Kidney (tissue), 14 donors: ENCODE measurements around the gene VPS52. TPM values are rescaled to one million over a fixed set of nuclear protein-coding genes. Genes with fewer than 3 reads are reported as not detected.
"Not testable (repeated sequence)": the region's sequence is repeated elsewhere in the genome, so short reads cannot be mapped to it uniquely, and the experiment has no call there.

Experiments
- DNase-seq, 5 donors: peaks; one replicate each; pipeline ENCODE4 v3.0.0-alpha.2; 2013 to 2020
- FAIRE-seq: peaks from 2 replicates; lab custom pipeline; 2012; peaks lifted over from hg19 to GRCh38; lab: Jason Lieb, UNC
- H3K27ac ChIP-seq, 2 donors: one replicate each; pipeline ENCODE4 v1.7.0; 2013; ENCODE audit warnings: low read depth in 2 of 2, low read length in 2 of 2, inconsistent platforms in 1 of 2
- H3K27me3 ChIP-seq: one replicate; pipeline ENCODE4 v1.7.1; 2013; ENCODE audit warnings: low read length, inconsistent platforms; ENCODE audit not compliant: control insufficient read depth, insufficient read depth
- H3K36me3 ChIP-seq, 3 donors: one replicate each; pipeline versions ENCODE4 v1.7.0 to v1.7.1; 2013; ENCODE audit warnings: low read length in 3 of 3, control low read depth in 1 of 3, inconsistent platforms in 1 of 3; ENCODE audit not compliant: insufficient read depth in 3 of 3, control insufficient read depth in 2 of 3
- H3K4me1 ChIP-seq, 3 donors: one replicate each; pipeline versions ENCODE4 v1.7.0 to v1.7.1; 2013; ENCODE audit warnings: low read length in 3 of 3, inconsistent platforms in 1 of 3, low read depth in 1 of 3; ENCODE audit not compliant: control insufficient read depth in 2 of 3, insufficient read depth in 2 of 3
- H3K4me3 ChIP-seq, 3 donors: one replicate each; pipeline versions ENCODE4 v1.7.0 to v1.8.1; 2013; ENCODE audit warnings: low read length in 3 of 3, control low read depth in 1 of 3, inconsistent platforms in 1 of 3
- H3K9ac ChIP-seq, 3 donors: one replicate each; pipeline versions ENCODE4 v1.7.0 to v1.7.1; 2013; ENCODE audit warnings: low read length in 3 of 3, control low read depth in 1 of 3, inconsistent platforms in 1 of 3
- H3K9me3 ChIP-seq, 3 donors: one replicate each; pipeline versions ENCODE4 v1.7.0 to v1.7.1; 2013; ENCODE audit warnings: low read length in 3 of 3, control low read depth in 1 of 3, inconsistent platforms in 1 of 3; ENCODE audit not compliant: control insufficient read depth in 2 of 3, insufficient read depth in 1 of 3
- intact Hi-C: fragments of 100-400 bp; cut with DNase I; formaldehyde crosslinking; loops from one replicate; pipeline ENCODE4 v1.11.1; 2022
- polyA plus RNA-seq: library from polyadenylated mRNA; stranded (reverse); fragments of 350-450 nt; fragmentation: Illumina TruSeq; extraction: RNeasy Lipid Tissue Mini Kit (QIAGEN cat#74804); gene quantifications from one replicate; pipeline ENCODE4 v1.2.3, GENCODE V29; 2014; ENCODE audit warnings: low read depth, low replicate concordance; ENCODE audit not compliant: insufficient read depth
- total RNA-seq: library from RNA; stranded (reverse); fragmentation: NEBNext Ultra II Directional; extraction: Animal tissue kit (Norgen Biotek cat#: 25700); gene quantifications from one replicate; pipeline ENCODE4 v1.2.1, GENCODE V29; 2021
- TF ChIP-seq, protein P1 (sequence below): IDR thresholded peaks from 3 replicates; pipeline ENCODE4 v1.5.1; 2012; ENCODE audit warnings: mild to moderate bottlenecking, moderate library complexity, borderline replicate concordance; ENCODE audit not compliant: insufficient read depth; ENCODE audit errors: extremely low read depth
- donor health status: control.
- donor health status: control.
- donor health status: control.
- donor health status: control.
- donor health status: control.
- donor health status: DM: yes; HTN: yes; CAD: no.
- donor health status: Normal renal cell carcinoma (clear cell type).

VPS52 gene
- total and polyA plus RNA-seq, 2 donors from 2014 or later: 35.8 to 64.4 TPM

DNA sequence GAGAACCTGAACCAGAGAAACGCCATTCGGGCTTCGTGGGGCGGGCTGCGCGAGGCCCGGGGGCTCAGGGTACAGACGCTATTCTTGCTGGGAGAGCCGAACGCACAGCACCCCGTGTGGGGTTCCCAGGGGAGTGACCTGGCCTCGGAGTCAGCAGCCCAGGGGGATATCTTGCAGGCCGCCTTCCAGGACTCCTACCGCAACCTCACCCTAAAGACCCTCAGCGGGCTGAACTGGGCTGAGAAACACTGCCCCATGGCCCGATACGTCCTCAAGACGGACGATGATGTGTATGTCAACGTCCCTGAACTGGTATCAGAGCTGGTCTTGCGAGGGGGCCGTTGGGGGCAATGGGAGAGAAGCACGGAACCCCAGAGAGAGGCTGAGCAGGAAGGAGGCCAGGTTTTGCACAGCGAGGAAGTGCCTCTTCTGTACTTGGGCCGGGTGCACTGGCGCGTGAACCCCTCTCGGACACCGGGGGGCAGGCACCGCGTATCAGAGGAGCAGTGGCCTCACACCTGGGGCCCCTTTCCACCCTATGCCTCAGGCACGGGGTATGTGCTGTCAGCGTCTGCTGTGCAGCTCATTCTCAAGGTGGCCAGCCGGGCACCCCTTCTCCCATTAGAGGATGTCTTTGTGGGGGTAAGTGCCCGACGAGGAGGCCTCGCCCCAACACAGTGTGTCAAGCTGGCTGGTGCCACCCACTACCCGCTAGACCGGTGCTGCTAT is 6.2 kb upstream of the VPS52 start:
- Histone ChIP-seq H3K27me3 (no peaks in the 10 kb centered on the region), H3K4me3 (peak overlapping the region in 2 of 3 donors; percentile 20 to 65), H3K9me3 (no peaks in the 10 kb centered on the region), H3K36me3 (peaks cover 9 to 28% (median 20%) of the 10 kb centered on the region in 3 donors), H3K27ac (peak overlapping the region; percentile 75 to 81), H3K9ac (peak overlapping the region in 1 of 3 donors; percentile 21), H3K4me1 (peaks cover 6 to 25% (median 11%) of the 10 kb centered on the region in 3 donors)
- TF ChIP-seq, protein P1, sequence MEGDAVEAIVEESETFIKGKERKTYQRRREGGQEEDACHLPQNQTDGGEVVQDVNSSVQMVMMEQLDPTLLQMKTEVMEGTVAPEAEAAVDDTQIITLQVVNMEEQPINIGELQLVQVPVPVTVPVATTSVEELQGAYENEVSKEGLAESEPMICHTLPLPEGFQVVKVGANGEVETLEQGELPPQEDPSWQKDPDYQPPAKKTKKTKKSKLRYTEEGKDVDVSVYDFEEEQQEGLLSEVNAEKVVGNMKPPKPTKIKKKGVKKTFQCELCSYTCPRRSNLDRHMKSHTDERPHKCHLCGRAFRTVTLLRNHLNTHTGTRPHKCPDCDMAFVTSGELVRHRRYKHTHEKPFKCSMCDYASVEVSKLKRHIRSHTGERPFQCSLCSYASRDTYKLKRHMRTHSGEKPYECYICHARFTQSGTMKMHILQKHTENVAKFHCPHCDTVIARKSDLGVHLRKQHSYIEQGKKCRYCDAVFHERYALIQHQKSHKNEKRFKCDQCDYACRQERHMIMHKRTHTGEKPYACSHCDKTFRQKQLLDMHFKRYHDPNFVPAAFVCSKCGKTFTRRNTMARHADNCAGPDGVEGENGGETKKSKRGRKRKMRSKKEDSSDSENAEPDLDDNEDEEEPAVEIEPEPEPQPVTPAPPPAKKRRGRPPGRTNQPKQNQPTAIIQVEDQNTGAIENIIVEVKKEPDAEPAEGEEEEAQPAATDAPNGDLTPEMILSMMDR: no peak
- DNase-seq: peak in 3 of 5 donors; percentile 3 to 81 (median 69)
- FAIRE-seq: no peak
- intact Hi-C loops: no loop called here

DNA sequence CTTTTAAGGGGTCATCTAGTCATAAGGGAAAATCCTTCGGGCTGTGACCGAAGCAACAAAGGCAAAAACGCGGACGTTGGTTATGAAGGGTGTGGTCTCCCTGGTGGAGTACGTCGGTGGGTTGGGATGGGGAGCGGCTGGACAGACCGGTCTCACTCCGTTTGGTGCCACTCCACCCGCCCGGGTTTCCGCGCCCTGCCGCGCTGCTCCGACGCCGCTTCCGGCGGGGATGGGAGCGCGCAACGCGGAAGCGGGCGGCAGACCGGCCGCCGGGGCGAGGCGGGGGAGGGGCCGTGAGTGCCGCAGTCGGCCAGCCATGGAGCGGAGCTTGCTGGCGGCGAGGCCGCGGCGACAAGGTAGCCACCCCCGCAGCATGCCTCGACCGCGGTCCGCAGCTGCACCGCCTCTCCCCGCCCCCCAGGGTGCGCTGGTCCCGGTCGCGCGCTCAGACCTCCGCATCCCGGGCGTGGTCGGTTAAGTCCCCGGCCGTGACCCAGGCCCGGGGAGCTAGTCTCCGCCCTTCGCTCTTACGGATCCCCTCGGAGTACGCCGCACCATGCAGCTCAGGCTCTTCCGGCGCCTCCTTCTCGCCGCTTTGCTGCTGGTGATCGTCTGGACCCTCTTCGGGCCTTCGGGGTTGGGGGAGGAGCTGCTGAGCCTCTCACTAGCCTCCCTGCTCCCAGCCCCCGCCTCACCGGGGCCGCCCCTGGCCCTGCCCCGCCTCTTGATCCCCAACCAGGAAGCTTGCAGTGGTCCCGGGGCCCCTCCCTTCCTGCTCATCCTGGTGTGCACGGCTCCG is 5.4 kb upstream of the VPS52 start, which contains the start of gene B3GALT4:
B3GALT4 (plus strand) TSS at position 260 of the 799 bp plus-strand sequence; CDS start at position 557, 297 bp downstream.
- TF ChIP-seq, protein P1: no peak
- H3K4me3 ChIP-seq: peak within 1 kb of the TSS; percentile 59 to 65 (median 62)
- FAIRE-seq (no peak), DNase-seq (peak; percentile 83 to 94 (median 91))
- H3K36me3 ChIP-seq: peaks cover 9 to 28% (median 19%) of the 10 kb centered on the region in 3 donors
- H3K9me3 ChIP-seq: no peaks in the 10 kb centered on the region
- no peaks in the 10 kb centered on the region for H3K27me3 ChIP-seq
- peaks cover 6 to 30% (median 16%) of the 10 kb centered on the region in 3 donors for H3K4me1 ChIP-seq
- peak within 1 kb of the TSS; percentile 17 to 52 (median 21) for H3K9ac ChIP-seq
- intact Hi-C loops: no loop called here
- peak within 1 kb of the TSS; percentile 75 to 81 for H3K27ac ChIP-seq

DNA sequence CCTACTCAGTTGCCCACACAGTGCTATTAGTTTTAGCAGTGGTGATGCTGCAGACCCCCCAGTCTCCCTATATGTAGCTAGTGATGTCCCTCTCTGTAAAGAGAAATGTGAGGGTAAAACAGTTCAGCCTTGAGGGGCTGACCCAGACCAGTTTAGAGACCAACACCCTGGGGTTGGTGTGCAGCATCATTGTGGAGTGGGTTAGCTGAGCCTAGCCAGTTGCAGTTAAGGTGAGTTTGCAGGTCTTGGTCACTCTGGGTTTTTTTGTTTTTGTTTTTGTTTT is 4.8 kb upstream of the VPS52 start:
- DNase-seq (no peak), FAIRE-seq (no peak)
- intact Hi-C loops: no loop called here
- H3K4me1 ChIP-seq: peaks cover 6 to 30% (median 16%) of the 10 kb centered on the region in 3 donors
- peaks cover 9 to 26% (median 19%) of the 10 kb centered on the region in 3 donors for H3K36me3 ChIP-seq
- H3K4me3 ChIP-seq: peak overlapping the region; percentile 59 to 65 (median 62)
- H3K9me3 ChIP-seq: no peaks in the 10 kb centered on the region
- H3K27ac ChIP-seq: peak overlapping the region in 1 of 2 donors; percentile 81
- H3K27me3 ChIP-seq: no peaks in the 10 kb centered on the region
- TF ChIP-seq, protein P1: no peak
- peak overlapping the region; percentile 17 to 27 (median 21) for H3K9ac ChIP-seq

DNA sequence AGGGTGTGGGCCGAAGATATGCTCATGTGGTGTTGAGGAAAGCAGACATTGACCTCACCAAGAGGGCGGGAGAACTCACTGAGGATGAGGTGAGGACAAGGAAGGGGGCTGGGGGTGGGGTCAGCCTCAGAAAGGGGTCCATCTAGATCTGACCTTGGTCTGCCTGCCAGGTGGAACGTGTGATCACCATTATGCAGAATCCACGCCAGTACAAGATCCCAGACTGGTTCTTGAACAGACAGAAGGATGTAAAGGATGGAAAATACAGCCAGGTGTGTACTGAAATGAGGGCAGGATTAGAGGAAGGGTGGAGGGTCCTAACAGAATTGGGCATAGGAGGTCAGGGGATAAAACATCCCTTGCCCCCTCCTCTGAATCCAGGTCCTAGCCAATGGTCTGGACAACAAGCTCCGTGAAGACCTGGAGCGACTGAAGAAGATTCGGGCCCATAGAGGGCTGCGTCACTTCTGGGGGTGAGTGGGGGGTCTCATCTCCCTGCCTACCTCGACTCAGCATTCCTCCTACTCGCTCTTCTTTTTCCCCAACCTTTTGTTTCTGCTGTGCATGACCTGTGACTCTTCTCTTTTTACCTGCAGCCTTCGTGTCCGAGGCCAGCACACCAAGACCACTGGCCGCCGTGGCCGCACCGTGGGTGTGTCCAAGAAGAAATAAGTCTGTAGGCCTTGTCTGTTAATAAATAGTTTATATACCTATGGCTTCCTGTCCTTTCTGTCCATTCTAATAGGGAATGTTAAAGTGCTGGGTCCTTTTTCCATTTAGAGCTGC is 4.3 kb upstream of the VPS52 start:
- H3K9me3 ChIP-seq, intact Hi-C loops, DNase-seq, H3K27me3 ChIP-seq, H3K27ac ChIP-seq, FAIRE-seq: not testable (repeated sequence)
- Histone ChIP-seq H3K4me3 (peak overlapping the region in 1 of 3 donors; percentile 65), H3K36me3 (peaks cover 6 to 23% (median 19%) of the 10 kb centered on the region in 3 donors), H3K9ac (peak overlapping the region in 2 of 3 donors; percentile 21 to 27), H3K4me1 (peaks cover 6 to 30% (median 16%) of the 10 kb centered on the region in 3 donors)
